GM19238 (cell line): ENCODE data around the gene ZNF423.

Source experiments
- DNase-seq: peaks from one replicate; pipeline ENCODE4 v3.0.0; 2011; ENCODE audit warnings: low spot score; ENCODE audit not compliant: insufficient read length

The ZNF423 gene

DNA sequence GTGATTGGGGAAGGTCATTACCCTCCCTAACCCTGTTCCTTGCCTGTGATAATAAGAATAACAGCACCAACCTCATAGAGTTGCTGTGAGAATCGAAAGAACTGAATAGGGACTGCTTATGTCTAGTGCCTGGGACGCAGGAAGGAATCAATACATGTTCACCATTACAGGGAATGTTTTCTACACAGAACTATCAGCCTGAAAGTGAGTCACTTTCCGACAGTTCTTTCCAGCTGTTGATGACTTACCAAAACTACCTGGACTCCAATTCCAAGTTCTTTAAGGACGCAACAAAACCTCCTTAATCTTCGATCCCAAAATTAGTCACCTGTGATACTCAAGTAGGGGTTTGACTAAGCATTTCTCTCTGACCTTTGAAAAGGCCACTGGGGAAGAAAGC is 29.4 kb downstream of the ZNF423 start:
- DNase-seq, result no peak

DNA sequence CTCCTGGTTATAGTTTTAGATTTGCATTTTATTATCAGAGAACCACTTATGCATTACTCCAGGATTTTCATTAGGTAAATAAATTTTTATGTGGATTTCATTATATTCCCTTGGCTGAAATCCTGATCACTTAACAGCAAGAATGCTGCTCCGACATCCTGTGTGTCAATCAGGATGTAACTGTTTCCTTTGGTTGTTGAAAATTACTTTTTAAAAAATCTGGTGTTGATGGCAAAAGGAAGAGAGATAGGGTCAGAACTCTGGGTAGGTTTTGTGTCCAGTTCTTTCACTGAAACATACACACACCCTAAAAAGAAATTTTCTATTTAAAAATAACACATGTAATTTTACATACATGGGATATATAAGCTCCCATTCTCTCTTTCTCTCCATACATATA is 30.9 kb downstream of the ZNF423 start:
- DNase-seq, result no peak

DNA sequence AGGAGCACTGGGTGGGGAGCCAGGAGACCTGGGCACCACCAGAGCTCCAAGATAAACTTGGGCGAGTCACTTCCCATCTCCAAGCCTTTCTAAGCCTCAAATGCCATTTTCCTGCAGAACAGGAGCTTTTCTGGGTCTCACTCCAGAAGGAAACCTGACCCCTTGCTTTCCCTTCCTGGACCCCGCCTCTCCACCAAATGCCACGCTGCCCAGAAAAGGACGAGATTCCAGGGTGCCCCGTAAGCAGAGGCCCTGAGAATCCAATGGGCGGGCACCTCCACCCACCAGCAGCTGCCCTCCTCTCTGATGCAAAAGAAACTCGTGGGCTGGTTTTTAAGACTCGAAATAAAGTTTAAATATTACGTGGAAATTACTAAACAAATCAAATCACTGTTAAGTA is 31.3 kb downstream of the ZNF423 start:
- DNase-seq, result no peak

DNA sequence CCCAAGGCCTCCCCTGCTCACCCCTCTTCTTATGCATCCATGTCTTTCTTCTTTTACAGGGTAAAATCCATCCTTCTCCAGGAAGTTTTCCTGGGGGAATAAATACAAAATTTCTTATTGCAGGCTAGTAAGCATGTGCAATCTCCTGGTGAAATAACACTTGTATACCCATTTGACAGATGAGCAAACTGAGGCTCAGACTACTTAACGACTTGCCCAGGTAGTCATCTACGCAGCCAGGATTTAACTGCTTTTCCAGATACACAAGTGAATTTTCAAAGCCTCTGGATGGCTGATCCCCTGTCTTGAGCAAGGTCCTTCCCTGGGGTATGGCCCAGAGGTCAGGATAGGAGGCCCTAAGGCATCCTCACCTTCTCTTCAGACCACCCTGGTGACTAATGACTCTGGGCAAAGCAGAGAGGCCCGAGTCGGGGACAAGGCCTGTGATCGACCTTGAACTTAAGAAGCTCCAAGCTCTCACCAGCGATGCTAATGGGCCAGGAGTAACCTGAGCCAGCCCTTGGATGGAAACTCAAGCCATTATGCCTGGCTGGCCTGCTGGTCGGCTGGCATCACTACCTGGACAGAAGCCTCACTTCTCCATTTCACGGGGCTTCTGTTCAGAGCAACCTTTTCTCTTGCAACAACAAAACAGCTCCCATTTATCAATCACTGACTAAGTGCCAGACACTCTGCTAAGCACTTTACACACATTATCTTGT is 33.1 kb downstream of the ZNF423 start:
- DNase-seq, result no peak

DNA sequence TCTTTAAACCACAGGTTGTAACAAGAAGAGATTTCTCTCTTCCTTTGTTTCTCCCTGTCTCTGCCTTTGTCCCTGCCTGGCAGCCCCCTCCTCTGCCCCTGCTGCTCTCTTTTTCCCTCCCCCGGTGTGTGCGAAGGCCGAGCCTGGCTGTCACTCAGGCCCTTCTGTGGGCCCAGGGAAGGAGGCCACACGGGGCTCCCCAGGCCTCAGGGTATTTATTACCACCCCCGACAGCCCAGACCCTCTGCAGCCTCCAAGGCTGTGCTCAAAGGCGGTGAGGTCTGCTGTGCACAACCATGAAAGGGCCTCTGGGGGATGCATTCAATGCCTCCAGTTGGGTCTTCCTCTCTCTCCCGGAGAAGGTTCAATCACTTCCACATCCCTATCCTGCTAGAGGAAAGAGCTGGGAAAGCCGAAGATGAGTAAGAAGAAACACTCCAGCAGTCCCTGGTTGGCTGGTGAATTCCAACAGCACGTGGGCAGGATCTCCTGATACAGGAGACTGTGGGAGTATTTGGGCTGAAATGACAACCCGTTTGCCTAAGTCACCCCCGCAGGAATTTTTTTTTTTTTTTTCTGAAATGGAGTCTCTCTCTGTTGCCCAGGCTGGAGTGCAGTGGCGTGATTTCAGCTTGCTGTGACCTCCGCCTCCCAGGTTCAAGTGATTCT is 34.2 kb downstream of the ZNF423 start:
- DNase-seq, result no peak

DNA sequence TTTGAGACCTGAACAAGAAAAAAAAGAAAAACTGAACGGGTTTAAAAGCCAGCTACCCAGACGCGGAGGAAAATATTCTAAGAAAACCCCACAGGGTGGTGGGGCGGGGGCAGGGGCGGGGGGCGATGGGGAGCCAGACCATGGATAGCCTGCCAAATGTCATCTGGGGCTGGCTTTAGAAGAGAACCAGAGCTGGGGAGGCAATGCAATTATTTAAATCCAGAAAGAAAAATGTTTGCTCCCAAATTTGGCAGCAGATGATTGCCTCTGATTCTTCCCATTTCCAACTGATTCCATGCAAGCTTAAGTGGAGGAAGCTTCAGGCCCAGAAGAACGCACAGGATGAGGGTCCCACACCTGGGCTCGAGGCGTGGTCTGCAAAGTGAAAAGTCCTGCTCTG is 34.8 kb downstream of the ZNF423 start:
- DNase-seq, result no peak

DNA sequence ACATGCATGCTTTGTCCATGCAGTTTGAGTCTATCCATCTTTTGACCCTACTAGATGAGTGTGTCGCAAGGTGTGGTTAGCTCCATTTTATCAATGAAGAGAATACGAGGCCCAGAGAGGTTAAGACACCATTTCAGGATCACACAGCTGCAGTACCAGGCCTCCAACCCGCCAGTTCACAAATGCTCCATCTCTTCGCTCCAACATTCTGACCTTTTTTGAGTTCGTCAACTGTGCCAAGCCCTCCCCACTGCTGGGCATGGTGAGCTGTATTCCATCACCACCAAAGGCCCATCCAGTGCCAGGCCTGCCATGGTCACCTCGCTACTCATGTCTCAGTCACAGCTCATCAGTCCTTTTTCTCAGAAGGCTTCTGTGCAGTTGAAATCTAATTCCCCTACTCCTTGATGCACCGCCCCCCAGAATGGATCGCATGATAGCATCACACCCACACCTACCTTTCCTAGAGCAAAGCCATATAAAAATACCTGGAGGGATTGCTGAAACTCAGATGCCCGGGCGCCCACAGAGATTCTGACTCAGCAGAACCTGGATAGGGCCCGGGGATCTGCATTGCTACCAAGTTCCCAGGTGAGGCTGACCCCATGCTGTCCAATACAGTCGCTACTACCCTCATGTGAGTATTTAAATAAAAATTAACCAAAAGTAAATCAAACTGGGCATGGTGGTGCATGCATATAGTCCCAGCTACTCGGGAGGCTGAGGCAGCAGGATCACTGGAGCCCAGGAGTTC is 38.0 kb downstream of the ZNF423 start:
- no peak for DNase-seq

DNA sequence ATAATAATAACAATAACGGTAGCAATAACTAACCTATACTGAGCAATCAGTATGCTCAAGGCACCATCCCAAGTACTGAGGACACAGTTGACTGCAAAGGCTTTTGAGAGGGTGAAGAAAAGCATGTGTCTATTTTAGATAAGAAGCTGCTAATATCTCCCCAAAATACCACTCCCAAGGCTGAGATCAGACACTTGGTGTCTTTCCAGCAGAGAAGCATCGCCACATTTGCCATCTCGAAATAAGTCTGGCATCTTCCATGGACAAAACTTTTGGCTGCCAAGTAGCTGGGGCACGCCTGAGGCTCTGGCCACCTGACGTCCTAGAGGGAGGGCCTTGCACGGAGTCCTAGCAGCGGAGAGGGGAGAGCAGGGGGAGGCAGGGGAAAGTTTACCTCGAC is 39.0 kb downstream of the ZNF423 start:
- DNase-seq, result no peak

DNA sequence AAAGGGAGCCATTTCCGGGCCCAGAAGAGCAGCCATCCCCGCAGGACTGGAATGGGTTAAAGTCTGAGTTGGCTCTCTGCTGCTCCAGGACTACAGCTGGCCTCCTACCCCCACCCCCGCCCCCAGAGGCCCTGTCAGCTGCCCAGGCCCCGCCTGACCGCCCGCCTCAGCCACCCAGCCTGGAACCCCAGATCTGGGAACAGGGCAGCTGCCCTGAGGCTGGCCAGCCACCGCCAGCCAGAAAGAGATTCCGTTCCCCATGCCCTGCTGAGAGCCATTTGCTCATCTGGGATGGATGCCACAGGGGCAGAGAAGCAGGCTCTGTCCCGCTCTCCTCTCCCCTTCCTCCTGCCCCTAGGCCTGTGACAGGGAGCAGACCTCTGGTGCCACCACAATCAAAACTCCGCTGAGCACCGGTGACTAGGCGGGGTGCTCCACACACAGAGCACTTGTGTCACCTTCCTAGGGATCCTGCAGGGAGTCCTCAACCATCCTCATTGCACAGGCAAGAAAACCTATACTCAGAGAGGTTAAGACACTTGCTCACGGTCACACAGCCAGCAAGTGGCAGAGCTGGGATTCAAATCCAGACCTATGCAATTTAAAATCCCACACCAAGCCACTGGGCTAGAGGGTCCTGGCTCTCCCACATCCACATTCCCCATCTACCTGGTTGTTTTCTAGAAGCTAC is 44.1 kb downstream of the ZNF423 start:
- no peak for DNase-seq

DNA sequence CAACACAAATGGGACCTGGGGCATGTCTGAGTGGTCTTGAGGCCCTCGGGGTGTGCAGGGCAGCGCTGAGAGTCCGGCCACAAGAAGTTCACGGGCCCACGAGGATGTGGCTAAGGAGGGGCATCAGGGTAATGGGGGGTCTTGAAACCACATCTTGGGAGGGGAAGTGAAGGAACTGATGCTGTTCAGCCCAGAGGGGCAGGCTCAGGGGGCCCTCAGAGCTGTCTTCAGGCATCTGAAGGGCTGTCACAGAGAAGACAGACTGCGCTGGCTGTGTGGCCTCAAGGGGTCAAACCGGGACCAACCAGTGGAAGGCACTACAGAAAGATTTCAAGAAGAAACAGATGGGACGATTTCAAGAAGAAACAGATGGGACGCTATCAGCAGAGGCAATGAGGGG is 45.1 kb downstream of the ZNF423 start:
- no peak for DNase-seq

DNA sequence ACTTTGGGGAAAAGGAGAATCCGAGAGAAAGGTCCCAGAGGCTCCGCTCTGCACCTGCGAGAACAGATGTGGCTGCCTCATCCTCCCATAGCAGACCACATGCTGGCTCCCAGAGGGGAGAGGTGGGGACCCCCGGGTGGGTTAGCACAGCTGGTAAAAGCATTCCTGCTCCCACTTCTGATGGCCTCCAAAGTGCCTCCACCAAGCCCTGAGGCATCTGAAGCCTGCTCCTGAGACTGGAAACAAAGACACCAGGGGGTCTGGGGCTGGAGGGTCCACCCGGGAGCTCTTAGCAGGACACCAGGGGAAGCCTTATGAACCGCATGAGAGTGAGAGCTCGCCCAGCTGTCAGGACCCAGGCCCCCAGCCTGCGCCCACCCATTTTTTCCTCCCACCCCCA is 46.4 kb downstream of the ZNF423 start:
- DNase-seq, result no peak

DNA sequence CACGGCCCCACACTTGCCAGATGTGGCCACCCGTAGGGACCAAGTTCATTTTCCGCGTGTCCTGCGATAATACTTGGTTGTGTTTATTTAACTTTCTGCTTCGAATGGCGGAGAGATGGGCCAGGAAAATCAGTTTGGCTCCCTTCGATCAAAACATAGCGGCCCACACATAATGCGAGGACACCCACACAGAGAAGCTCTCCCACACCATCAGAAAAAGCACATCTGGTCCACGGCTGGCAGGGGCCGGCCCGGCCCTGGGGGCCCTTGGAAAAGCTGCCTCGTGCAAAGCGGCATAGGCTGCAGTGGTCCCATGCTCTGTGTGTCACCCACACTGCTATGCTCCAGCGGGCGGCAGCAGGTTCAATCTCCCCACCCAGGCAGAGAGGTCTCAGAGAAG is 46.9 kb downstream of the ZNF423 start:
- no peak for DNase-seq

DNA sequence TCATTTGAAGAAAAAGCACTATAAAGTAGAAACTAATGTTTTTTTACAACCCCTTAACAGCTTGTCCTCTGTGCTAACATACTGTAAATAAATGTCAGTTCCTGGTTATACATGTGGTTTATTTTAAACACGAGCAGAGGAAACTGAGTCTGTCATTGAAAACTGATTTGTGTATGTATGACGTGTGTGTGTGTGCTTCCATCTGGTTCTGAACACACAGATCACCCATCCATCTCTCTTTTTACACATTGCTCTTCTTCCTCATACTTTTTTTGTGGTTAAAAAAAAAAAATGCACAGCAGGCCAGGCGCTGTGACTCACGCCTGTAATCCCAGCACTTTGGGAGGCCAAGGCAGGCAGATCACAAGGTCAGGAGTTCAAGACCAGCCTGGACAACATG is 49.5 kb downstream of the ZNF423 start:
- DNase-seq, result no peak

DNA sequence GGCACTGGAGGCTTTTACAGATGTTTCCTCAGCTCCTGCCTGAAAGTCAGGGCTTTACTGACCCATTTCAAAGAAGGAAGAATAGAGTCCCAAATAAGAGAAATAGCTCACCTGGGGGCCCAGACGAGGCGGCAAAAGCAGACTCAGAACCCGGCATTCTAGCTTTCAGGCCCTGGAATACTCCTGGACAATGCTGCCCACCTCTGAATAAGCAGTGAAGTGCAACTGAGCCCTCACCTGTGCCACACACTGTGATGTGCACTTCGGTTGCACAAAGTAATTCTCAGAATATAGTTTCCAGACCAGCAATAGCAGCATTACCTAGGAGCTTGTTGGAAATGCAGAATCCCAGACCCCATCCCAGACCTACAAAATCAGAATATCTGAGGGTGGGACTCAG is 54.6 kb downstream of the ZNF423 start:
- no peak for DNase-seq

DNA sequence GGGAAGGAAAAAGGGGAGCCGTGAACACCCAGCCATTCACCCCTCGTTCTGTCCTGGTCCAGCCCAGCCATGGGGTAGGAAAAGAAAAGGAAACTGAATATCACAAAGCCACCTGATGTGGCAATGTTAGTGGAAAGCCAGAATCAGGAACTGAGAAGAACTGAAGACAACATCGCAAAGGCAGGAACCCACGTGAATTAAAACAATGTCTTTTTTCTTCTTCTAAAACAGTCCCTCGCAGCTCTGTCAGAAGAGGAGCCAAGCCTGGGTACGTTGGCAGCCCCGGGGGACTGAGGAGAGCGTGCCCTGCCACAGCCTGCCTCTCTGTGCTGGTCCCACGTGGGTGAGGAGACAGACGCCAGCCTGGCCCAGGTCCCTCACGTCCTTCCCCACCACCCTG is 55.0 kb downstream of the ZNF423 start:
- no peak for DNase-seq

DNA sequence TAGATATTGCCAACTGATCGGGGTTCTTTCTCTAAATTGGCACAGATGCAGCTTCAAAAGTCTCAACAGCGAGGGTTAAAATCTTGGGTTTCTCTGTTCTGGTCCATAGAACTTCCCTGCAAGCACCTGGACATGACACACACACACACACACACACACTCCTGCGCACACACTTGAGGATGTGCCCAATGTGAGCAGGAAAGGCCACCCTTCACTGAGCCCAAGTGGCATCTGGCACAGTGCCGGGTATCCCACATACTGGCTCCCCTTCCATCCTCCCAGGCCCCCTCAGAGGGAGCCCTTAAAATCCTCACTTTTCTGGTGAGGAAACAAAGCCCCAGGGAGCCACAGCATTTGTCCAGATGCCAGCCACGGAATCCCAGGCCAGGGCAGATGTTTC is 55.5 kb downstream of the ZNF423 start:
- DNase-seq, result no peak

DNA sequence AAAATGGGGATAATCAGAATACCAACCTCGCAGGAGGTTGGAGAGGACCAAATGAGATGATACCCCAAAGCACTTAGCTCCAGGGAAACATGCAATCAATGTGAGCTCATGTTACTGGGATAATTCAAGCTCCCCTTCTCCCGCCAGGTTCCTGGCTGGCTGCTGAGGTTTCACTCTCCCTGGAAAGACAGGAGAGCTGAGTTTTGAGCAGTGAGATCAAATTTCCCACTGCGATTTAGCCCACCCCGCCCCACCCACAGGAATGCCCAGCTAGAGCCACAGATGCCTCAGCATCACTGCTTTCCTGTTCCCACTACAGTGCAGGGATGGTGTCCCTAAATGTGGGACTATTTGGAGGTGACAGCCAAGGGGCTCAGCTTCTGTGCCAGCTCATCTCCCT is 56.7 kb downstream of the ZNF423 start:
- DNase-seq, result no peak

DNA sequence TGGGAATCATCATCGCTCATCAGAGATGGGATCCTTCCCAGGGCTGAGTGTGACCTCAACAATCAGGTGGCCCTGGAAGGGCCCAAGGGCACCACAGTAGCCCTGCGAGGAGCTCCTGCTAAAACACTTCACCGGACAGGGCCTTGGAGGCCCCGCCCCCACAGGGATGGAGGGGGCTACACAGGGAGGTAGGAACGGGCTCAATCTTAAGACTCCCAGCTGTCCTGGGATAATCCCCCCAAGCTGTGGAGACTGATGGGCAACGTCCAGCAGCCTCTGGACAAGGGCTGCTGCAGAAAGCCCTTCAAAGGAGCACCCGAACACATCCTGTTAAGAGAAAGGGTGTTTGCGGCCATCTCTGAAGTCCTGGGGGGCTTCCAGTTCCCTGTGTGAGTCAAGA is 60.4 kb downstream of the ZNF423 start:
- no peak for DNase-seq

DNA sequence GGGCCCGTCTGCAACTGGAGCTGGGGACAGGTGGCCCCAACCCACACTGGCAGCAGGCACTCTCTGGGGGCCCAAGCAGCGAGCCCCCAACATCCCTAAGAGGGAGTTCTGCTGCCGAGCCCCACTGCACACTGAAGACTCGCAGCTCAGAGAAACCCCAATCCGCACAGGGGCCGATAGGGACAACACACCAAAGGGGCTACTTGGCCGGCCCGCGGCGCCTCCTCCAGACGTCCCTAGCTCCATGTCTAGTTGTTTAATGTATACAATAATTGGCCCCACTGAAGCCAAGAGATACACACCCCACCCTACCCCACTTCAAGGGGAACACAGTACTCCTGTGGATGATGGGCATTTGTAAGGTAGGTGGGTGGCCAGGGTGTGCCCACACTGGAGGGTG is 62.7 kb downstream of the ZNF423 start:
- DNase-seq, result no peak

DNA sequence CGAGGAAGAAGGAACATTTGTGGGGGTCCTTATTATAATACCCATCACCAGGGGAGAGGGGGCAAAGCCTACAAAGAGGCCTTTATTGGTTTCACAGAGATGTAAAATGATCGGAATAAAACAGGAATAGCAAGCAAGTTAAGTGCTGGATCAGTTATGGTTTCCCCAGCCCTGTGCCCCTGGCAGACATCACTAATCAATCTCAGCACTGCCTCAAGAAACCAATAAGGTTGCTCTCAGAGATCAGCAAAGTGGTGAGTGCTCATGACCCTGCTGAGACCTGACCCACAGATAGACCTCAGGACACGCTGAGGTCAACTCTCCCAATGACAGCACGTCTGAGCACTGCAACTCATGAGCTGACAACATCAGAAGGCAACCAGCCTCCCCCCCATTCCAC is 66.3 kb downstream of the ZNF423 start:
- no peak for DNase-seq

DNA sequence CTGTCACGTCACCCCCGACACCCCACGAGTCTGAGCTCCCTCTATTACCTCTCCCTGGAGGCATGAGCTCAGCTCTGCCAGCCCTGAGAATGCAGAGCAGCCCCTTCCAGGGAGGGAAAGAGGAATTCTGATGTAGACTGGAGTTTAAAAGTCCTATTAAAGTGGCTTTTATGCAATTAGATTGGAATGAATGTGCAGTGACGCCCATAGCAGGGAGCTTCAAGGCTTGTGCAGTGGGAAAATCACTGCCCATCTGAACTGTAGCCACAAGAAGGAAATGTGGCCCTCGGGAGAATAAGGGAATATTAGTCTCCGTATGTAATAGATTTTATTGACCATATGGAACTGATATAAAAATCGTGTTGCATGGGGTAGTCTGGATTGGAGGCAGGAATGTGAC is 66.9 kb downstream of the ZNF423 start:
- no peak for DNase-seq

DNA sequence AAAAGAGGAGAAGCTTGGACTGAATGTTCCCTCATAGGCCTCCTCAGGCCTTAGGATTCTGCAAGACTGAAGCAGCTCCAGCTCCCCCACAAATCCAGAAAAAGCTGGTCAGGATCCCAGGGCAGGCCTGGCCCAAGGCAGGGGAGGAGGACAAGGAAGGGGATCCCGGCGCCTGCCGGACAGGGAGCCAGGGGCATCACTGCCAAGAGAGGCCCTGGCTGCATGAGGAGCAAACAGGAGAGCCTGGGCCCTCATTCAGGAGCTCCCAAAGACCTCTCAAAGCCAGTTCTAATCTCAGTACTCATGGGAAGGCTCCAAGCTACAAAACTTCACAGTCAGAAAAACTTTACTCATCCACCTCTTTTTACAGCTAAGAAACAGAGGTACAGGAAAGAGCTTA is 67.3 kb downstream of the ZNF423 start:
- no peak for DNase-seq
